Fibroblast of mammary gland (primary cell): ENCODE data around the gene NRG3.

Experiments used
- DNase-seq: peaks from one replicate; pipeline ENCODE4 v3.0.0-alpha.2; 2010; ENCODE audit warnings: low read depth
- H3K4me3 ChIP-seq: 2 replicates; pipeline ENCODE4 v1.5.1; 2011; ENCODE audit warnings: low read depth, mild to moderate bottlenecking, low read length, moderate library complexity; ENCODE audit not compliant: control insufficient read depth
- TF ChIP-seq, protein P1 (sequence below): conservative IDR thresholded peaks from 2 replicates; pipeline ENCODE4 v1.5.1; 2011; ENCODE audit warnings: low read depth, low read length, inconsistent platforms; ENCODE audit not compliant: control insufficient read depth, insufficient read depth

NRG3 gene

DNA sequence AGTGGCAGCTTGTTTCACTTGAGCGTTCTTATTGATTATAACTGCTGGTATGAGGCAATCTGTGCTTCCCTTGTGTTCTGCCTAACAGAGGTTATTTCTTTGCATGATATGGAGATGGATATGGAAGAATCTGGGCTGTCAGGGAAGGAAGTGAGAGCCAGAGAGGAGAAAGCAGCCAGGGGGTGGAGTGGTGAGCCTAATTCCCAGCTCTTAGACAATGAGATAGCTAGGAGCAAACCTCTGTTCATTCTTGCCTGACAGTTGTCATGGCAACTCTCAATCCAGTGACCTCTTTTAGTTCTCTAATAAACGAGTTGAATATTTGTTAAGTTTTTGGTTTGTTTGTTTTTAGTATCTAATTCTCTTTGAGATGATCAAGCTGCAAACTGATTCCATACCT is 214.3 kb downstream of the NRG3 start:
- no peak for DNase-seq
- TF ChIP-seq, protein P1, sequence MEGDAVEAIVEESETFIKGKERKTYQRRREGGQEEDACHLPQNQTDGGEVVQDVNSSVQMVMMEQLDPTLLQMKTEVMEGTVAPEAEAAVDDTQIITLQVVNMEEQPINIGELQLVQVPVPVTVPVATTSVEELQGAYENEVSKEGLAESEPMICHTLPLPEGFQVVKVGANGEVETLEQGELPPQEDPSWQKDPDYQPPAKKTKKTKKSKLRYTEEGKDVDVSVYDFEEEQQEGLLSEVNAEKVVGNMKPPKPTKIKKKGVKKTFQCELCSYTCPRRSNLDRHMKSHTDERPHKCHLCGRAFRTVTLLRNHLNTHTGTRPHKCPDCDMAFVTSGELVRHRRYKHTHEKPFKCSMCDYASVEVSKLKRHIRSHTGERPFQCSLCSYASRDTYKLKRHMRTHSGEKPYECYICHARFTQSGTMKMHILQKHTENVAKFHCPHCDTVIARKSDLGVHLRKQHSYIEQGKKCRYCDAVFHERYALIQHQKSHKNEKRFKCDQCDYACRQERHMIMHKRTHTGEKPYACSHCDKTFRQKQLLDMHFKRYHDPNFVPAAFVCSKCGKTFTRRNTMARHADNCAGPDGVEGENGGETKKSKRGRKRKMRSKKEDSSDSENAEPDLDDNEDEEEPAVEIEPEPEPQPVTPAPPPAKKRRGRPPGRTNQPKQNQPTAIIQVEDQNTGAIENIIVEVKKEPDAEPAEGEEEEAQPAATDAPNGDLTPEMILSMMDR: no peak

DNA sequence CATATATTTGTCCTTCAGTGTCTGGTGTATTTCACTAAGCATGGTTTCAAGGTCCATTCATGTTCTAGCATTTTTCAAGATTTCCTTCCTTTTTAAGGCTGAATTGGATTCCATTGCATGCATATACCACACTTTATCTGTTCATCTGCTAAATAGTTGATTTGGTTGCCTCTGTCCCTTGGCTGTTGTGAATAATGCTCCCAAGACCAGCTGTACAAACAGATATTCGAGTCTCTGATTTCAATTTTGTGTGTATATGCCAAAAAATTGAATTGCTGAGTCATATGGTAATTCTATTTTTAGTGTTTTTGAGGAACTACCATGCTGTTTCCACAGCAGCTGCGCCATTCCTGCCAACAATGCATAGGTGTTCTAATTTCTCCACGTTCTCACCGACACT is 216.4 kb downstream of the NRG3 start:
- TF ChIP-seq, protein P1: no peak
- H3K4me3 ChIP-seq: no peak overlapping the region
- no peak for DNase-seq

More for the DNA sequence above, 214.3 kb downstream of the NRG3 start:
- no peak overlapping the region for H3K4me3 ChIP-seq

DNA sequence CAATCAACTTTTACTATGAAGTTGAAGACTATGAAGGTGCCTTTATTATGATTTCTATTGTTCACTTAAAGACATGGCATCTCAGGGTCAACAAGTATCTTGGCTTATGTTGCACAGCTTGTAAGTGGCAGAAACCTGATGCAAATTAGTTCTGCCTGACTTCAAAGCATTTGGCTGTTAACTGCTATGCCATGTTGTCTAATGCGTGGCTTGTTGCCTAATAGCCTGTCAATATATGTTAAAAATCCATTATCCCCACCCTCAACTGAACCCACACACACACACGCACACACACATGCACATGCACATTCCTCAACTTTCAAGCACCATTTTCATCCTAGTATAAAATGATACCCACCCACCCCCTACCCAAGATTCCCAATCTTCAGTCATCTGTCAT is 217.1 kb downstream of the NRG3 start:
- TF ChIP-seq, protein P1: no peak
- no peak overlapping the region for H3K4me3 ChIP-seq
- no peak for DNase-seq

DNA sequence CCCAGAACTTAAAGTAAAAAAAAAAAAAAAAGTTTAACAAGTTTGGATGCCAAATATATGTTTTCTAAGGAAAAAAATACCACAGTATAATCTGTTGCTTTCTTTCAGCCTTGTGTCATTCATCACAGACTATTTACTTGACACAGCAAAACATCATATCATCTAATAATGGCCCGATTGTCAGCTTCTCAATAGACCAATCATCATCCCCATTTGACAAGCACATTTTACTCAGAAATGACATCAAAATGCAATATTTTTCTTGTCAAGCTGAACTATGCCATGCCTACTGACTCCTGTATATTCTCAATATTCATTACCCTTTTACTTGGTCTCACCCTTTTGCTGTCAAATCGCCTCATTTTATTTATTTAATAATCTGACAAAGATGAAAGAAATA is 249.7 kb downstream of the NRG3 start:
- no peak for DNase-seq
- no peak overlapping the region for H3K4me3 ChIP-seq
- TF ChIP-seq, protein P1: no peak

DNA sequence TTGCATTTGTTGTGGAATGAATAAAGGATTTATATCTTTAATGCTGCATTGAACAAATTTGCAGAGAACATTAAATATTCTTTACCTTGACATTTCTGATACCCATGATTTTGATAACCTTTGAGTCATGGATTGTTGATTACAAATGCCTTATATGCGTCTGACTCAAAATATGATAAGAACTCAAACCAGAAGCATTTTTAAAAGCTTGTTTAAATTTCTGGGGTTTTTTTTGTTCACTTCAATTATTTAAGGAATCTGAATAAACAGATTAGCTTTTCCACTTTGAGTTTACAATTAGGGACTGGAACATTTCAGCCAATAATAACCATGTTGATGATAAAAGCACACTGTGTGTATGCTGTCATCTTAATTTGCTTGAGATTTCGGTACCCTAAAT is 253.5 kb downstream of the NRG3 start:
- H3K4me3 ChIP-seq: no peak overlapping the region
- no peak for DNase-seq
- TF ChIP-seq, protein P1: no peak

DNA sequence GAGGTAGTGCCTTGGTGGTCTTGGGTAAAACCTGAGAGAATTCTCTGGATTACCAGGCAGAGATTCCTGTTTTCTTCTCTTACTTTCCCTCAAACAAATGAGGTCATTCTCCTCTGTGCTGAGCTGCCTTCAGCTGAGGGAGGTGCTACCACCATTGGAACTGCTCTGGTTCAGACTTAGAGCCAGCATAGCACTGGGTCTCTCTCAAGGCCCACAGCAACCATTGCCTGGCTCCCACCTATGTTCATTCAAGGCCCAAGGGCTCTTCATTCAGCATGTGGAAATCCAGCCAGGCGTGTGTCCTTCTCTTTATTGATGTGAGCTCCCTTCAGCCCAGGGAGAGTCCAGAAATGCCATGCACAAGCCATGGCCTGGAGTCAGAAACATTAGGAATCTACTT is 261.1 kb downstream of the NRG3 start:
- TF ChIP-seq, protein P1: no peak
- no peak overlapping the region for H3K4me3 ChIP-seq
- DNase-seq: no peak

DNA sequence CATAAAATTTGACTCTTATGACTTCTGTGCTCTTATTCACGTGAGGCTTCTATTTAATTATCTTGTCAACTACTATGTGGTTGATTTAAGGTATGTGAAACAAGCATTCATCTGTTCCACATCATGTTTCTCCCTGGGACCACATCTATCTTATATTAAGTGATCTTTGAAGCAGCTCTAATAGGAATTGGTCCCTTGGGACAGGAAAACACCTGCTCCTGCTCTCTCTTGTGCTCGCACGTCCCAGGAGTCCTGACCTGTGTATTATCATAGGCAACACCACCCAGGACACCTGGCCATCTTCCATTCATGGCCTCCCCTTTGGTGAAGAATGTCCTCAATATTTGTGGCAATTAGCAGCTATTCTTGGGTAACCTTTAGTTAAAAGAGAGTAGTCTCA is 269.2 kb downstream of the NRG3 start:
- no peak for DNase-seq
- no peak overlapping the region for H3K4me3 ChIP-seq
- TF ChIP-seq, protein P1: no peak
